ENCODE results near the gene WDR86. TPM values are rescaled to one million over a fixed set of nuclear protein-coding genes. Genes with fewer than 3 reads are reported as not detected.
A peak's percentile ranks its signal among the peaks of the same experiment; 100 is the strongest.

The WDR86 gene
- total RNA-seq, 2 donors from 2014 or later, result 8.5 TPM; not detected in 1

GRCh38 chr7:151351027-151351426 lies 58.8 kb downstream of the WDR86 start:
- DNase-seq (ENCODE audit: low spot score) (no peak), ATAC-seq (ENCODE audit: insufficient number of reproducible peaks, low FRiP score, low read depth) (no peak)
- Histone ChIP-seq H3K4me1 (ENCODE audit: control insufficient read depth in 1 of 2, low read depth in 2 of 2) (peaks cover 0 to 9% of the 10 kb centered on the region in 2 donors), H3K27me3 (replicated peaks; ENCODE audit: insufficient read depth) (no peaks in the 10 kb centered on the region), H3K36me3 (peaks cover 38% of the 10 kb centered on the region), H3K27ac (no peak overlapping the region), H3K9me3 (no peaks in the 10 kb centered on the region), H3K4me3 (no peak overlapping the region)
- TF ChIP-seq, protein P1, sequence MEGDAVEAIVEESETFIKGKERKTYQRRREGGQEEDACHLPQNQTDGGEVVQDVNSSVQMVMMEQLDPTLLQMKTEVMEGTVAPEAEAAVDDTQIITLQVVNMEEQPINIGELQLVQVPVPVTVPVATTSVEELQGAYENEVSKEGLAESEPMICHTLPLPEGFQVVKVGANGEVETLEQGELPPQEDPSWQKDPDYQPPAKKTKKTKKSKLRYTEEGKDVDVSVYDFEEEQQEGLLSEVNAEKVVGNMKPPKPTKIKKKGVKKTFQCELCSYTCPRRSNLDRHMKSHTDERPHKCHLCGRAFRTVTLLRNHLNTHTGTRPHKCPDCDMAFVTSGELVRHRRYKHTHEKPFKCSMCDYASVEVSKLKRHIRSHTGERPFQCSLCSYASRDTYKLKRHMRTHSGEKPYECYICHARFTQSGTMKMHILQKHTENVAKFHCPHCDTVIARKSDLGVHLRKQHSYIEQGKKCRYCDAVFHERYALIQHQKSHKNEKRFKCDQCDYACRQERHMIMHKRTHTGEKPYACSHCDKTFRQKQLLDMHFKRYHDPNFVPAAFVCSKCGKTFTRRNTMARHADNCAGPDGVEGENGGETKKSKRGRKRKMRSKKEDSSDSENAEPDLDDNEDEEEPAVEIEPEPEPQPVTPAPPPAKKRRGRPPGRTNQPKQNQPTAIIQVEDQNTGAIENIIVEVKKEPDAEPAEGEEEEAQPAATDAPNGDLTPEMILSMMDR (IDR thresholded peaks at IDR 0.05), result no peak

DNA sequence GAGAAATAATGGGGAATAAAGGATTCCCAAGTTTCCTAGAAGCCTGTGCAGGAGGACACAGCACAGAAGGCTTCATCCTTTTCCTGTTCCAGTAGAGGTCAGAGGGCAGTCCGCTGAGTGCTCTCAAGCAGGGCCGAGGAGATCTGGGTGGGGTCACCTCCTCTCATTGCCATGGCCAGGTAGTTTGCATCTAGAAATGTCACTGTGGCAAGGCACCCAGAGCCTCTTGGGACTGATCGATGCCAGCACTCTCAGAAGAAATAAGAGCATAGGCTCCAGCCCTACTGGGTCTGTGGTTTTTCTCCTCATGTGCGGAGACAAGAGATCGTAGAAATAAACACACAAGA lies 60.4 kb downstream of the WDR86 start:
- no peaks in the 10 kb centered on the region for H3K27me3 ChIP-seq (replicated peaks; ENCODE audit: insufficient read depth)
- H3K27ac ChIP-seq, result no peak overlapping the region
- DNase-seq (ENCODE audit: low spot score), result no peak
- H3K4me1 ChIP-seq (ENCODE audit: control insufficient read depth in 1 of 2, low read depth in 2 of 2), result peaks cover 0 to 9% of the 10 kb centered on the region in 2 donors
- H3K4me3 ChIP-seq, result peak overlapping the region; percentile 46
- peaks cover 36% of the 10 kb centered on the region for H3K36me3 ChIP-seq
- H3K9me3 ChIP-seq, result no peaks in the 10 kb centered on the region
- no peak for ATAC-seq (ENCODE audit: insufficient number of reproducible peaks, low FRiP score, low read depth)
- TF ChIP-seq, protein P1 (IDR thresholded peaks at IDR 0.05), result no peak

- Histone ChIP-seq H3K27ac (no peak overlapping the region), H3K36me3 (peaks cover 36% of the 10 kb centered on the region), H3K4me1 (ENCODE audit: control insufficient read depth in 1 of 2, low read depth in 2 of 2) (peaks cover 0 to 9% of the 10 kb centered on the region in 2 donors), H3K4me3 (no peak overlapping the region), H3K9me3 (no peaks in the 10 kb centered on the region), H3K27me3 (replicated peaks; ENCODE audit: insufficient read depth) (no peaks in the 10 kb centered on the region)
- ATAC-seq (ENCODE audit: insufficient number of reproducible peaks, low FRiP score, low read depth), result no peak
- DNase-seq (ENCODE audit: low spot score), result no peak
- TF ChIP-seq, protein P1 (IDR thresholded peaks at IDR 0.05), result no peak
These were observed 60.9 kb downstream of the WDR86 start for GRCh38 chr7:151348970-151349369.

GRCh38 chr7:151347200-151347599 lies 62.6 kb downstream of the WDR86 start:
- H3K27ac ChIP-seq, result no peak overlapping the region
- no peak for DNase-seq (ENCODE audit: low spot score)
- H3K36me3 ChIP-seq, result peaks cover 30% of the 10 kb centered on the region
- H3K27me3 ChIP-seq (replicated peaks; ENCODE audit: insufficient read depth), result no peaks in the 10 kb centered on the region
- H3K4me1 ChIP-seq (ENCODE audit: control insufficient read depth in 1 of 2, low read depth in 2 of 2), result peaks cover 10 to 24% of the 10 kb centered on the region in 2 donors
- TF ChIP-seq, protein P1 (IDR thresholded peaks at IDR 0.05), result no peak
- H3K9me3 ChIP-seq, result no peaks in the 10 kb centered on the region
- no peak for ATAC-seq (ENCODE audit: insufficient number of reproducible peaks, low FRiP score, low read depth)
- no peak overlapping the region for H3K4me3 ChIP-seq

- DNase-seq (ENCODE audit: low spot score) (no peak), ATAC-seq (ENCODE audit: insufficient number of reproducible peaks, low FRiP score, low read depth) (no peak)
- no peak overlapping the region for H3K27ac ChIP-seq
These were observed 63.4 kb downstream of the WDR86 start for GRCh38 chr7:151346470-151346769.

More at GRCh38 chr7:151346470-151346769, 63.4 kb downstream of the WDR86 start:
- TF ChIP-seq, protein P1 (IDR thresholded peaks at IDR 0.05), result no peak
- Histone ChIP-seq H3K27me3 (replicated peaks; ENCODE audit: insufficient read depth) (no peaks in the 10 kb centered on the region), H3K4me1 (ENCODE audit: control insufficient read depth in 1 of 2, low read depth in 2 of 2) (peaks cover 10 to 25% of the 10 kb centered on the region in 2 donors), H3K4me3 (no peak overlapping the region), H3K9me3 (no peaks in the 10 kb centered on the region), H3K36me3 (peaks cover 27% of the 10 kb centered on the region)
